Spinal cord (tissue), 10 donors: ENCODE results near the gene ATP6V0A4. TPM values are rescaled to one million over a fixed set of nuclear protein-coding genes. Genes with fewer than 3 reads are reported as not detected.
A peak's percentile ranks its signal among the peaks of the same experiment; 100 is the strongest.

ENCODE experiments used
- DNase-seq, 6 donors: peaks; one replicate each; pipeline versions ENCODE4 v3.0.0 to v3.0.0-alpha.2; 2013 to 2015; ENCODE audit warnings: low spot score in 6 of 6, low read depth in 4 of 6
- H3K27ac ChIP-seq: one replicate; pipeline ENCODE4 v1.5.1; 2013; ENCODE audit warnings: low read depth, low read length, control low read depth
- H3K27me3 ChIP-seq: one replicate; pipeline ENCODE4 v1.6.1; 2013; ENCODE audit warnings: low read length; ENCODE audit not compliant: control insufficient read depth, insufficient read depth
- H3K36me3 ChIP-seq: one replicate; pipeline ENCODE4 v1.6.1; 2013; ENCODE audit warnings: low read length; ENCODE audit not compliant: control insufficient read depth, insufficient read depth
- H3K4me1 ChIP-seq: one replicate; pipeline ENCODE4 v1.6.1; 2013; ENCODE audit warnings: low read length; ENCODE audit not compliant: control insufficient read depth, insufficient read depth
- H3K4me3 ChIP-seq: one replicate; pipeline ENCODE4 v1.5.1; 2013; ENCODE audit warnings: low read depth, low read length, control low read depth
- H3K9me3 ChIP-seq: one replicate; pipeline ENCODE4 v1.6.1; 2013; ENCODE audit warnings: low read length; ENCODE audit not compliant: control insufficient read depth, insufficient read depth
- WGBS: methylation state at CpG from one replicate; pipeline ENCODE4 v1.1.5; 2013; ENCODE audit warnings: missing lambda C conversion rate; ENCODE audit not compliant: insufficient coverage; 5-methylcytosine and 5-hydroxymethylcytosine counted together
- polyA plus RNA-seq, 2 donors: library from polyadenylated mRNA; unstranded; fragments of 120-200 nt; gene quantifications; one replicate each; pipeline ENCODE4 v1.2.1, GENCODE V29; 2013; ENCODE audit not compliant: insufficient read length in 2 of 2
- total RNA-seq, 2 donors: library from RNA; depleted of rRNA in 1 of 2; stranded (reverse); fragments of 120-200 nt in 1 of 2; fragments of >200 nt in 1 of 2; gene quantifications; one replicate each; pipeline versions ENCODE4 v1.2.3 to v1.2.4, GENCODE V29; 2013 to 2014
- donor health status: healthy.

The ATP6V0A4 gene
- total and polyA plus RNA-seq, 4 donors: 1.3 to 2.6 (median 1.9) TPM

DNA sequence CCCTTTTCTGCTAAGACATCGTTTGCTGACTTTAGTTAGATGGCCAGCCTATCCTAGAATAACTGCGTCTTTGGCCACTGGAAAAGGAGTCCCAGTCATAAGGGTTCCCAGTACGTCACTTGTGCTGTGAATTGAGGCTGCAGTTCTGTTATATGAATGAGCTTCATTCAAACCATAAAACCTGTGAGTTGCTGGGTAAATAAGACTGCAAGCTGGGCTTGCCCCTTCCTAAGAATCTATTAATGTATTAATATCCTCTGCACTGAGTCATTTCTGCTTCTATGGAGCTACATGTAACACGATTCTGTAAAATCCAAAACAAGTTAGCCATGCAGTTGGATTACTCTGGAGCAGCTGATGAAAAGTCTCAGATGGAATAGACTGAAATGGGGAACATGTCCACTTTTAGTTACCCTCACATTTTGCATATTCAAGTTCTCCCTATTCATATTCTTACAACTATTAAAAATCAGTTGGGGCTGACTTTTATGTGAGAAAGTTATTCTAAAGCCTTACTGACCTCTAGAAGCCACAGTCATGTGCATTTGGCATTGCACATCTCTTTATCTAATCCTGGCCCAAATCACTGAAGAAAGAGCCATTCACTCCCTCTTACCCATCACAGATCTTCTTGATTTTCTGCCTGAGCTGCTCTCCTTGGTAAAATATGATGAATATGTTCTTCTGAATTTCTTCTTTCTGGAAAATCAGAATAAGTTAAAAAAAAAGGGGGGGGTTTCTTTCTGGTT is 42.0 kb downstream of the ATP6V0A4 start:
- peak overlapping the region; percentile 52 for H3K27ac ChIP-seq
- no peaks in the 10 kb centered on the region for H3K36me3 ChIP-seq
- no peak overlapping the region for H3K4me3 ChIP-seq
- H3K27me3 ChIP-seq: no peaks in the 10 kb centered on the region
- DNase-seq: peak in 2 of 6 donors; percentile 34 to 37
- H3K9me3 ChIP-seq: no peaks in the 10 kb centered on the region
- H3K4me1 ChIP-seq: peaks cover 12% of the 10 kb centered on the region
- WGBS: 42% methylated on average over 2 of the region's 4 CpGs

DNA sequence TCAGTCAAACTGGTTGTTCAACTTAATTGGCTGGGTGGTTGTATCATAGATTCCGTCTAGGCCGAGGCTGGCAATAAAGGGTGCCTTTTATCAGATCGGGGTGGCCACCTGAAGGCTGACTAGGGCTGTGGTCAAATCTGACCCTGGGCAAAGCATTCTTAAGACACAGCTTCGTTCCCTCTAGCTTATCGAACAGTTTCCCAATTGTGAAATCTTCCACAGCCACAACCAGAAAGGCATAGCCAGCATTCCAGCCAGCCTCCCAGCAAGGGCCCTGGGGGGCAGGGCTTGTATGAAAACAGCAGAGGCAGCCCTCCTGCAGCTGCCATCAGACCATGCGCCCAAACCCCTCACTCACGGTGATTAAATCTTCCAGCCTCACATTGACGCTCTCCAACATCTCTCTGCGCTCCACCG is 42.7 kb downstream of the ATP6V0A4 start:
- Histone ChIP-seq H3K9me3 (no peaks in the 10 kb centered on the region), H3K4me3 (no peak overlapping the region), H3K36me3 (no peaks in the 10 kb centered on the region), H3K27me3 (no peaks in the 10 kb centered on the region), H3K27ac (peak overlapping the region; percentile 52), H3K4me1 (peaks cover 12% of the 10 kb centered on the region)
- WGBS: 54% methylated on average over 8 of the region's 10 CpGs
- DNase-seq: peak in 1 of 6 donors; percentile 36

DNA sequence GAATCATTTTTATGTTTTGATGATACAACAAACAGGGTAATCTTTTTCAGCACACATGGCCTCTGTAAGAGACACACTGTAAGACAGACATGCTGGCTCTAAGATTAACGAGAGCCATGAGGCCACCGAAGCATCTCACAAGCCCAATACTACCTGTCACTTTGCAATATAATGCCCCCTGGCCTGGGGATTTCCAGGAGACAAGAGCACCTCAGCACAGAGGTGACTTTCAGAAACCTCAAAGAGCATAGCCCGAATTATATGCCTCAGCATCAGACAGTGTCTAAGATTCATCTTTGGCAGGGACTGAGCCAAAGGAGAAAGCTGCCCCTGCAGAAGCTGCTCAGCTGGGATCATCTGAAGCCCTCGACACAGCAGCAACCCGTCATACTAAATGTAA is 44.4 kb downstream of the ATP6V0A4 start:
- H3K36me3 ChIP-seq: no peaks in the 10 kb centered on the region
- H3K27ac ChIP-seq: no peak overlapping the region
- WGBS: 96% methylated on average over 2 of the region's 5 CpGs
- H3K27me3 ChIP-seq: no peaks in the 10 kb centered on the region
- H3K4me3 ChIP-seq: no peak overlapping the region
- H3K4me1 ChIP-seq: peaks cover 12% of the 10 kb centered on the region
- DNase-seq: peak in 1 of 6 donors; percentile 23
- H3K9me3 ChIP-seq: no peaks in the 10 kb centered on the region

DNA sequence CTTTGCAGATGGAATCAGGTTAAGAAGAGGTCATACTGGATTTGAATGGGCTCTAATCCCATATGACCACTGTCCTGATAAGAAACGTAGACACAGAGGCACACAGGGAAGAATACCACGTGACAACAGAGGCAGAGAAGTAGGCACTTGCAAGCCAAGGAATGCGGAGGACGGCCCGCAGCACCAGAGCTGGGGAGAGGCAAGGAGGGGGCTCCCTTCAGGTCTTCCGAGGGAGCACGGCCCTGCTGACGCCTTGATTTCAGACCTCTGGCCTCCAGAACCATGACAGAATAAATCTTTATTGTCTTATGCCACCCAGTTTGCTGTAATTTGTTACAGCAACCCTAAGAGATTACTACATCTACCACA is 44.9 kb downstream of the ATP6V0A4 start:
- H3K9me3 ChIP-seq: no peaks in the 10 kb centered on the region
- no peak overlapping the region for H3K4me3 ChIP-seq
- no peaks in the 10 kb centered on the region for H3K36me3 ChIP-seq
- no peak for DNase-seq
- no peaks in the 10 kb centered on the region for H3K27me3 ChIP-seq
- WGBS: 65% methylated on average over 8 of the region's 8 CpGs
- no peak overlapping the region for H3K27ac ChIP-seq
- H3K4me1 ChIP-seq: peaks cover 12% of the 10 kb centered on the region

DNA sequence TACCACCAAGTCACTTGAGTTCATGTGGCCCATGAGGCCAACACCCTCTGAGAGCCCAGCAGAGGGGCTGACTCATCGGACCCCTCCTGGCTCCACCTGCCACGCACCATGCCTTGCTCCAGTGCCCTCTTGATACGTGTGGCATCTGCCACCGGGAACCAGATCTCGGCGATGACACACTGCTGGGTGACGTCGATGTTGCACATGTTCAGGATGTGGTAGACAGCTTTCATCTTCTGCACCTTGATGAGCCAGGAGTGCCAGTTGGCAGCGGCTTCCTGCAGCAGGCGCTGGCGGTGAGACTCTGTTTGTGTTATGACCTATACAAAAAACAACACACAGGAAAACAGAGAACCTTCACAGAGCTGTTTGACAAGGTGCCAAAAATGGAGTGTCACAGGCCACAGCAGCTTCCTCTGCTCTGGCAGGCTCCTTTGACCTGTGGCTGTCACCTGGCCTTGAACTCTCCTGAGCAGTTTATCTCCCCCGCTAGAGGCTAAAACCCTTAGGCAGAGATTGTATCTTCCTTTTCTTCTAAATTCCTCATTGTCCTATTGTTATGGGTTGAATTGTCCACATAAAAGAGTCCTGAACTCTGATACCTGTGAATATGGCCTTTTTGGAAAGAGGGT is 45.4 kb downstream of the ATP6V0A4 start:
- Histone ChIP-seq H3K4me3 (no peak overlapping the region), H3K27ac (no peak overlapping the region), H3K27me3 (no peaks in the 10 kb centered on the region), H3K9me3 (no peaks in the 10 kb centered on the region), H3K36me3 (no peaks in the 10 kb centered on the region), H3K4me1 (peaks cover 12% of the 10 kb centered on the region)
- WGBS: 74% methylated on average over 11 of the region's 12 CpGs
- DNase-seq: no peak

DNA sequence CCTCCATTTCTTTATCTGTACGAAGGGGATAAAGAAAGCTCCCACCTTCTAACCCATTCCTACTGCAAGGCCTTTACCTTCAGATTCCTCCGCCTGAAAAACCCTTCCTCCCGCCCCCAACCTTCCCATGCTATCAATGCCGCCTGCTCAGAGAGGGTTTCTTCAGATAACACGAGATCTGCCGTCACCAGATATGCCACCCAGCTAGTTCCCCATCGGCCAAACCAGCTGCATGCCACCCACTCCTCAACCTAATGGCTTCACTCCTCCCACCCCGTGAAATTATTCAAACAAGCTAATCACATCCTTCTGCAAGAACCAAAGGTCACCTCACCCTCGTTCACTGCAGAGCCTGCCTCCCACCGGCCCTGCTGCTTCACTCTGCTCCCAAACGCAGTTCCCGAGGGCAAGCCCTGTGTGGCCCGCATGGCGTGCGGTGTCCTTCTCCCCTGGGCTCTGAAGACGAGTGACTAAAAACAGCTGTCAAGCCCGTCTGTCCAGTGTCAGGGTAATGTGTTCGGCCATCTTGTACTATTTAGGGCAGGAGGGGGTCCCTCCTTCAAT is 47.0 kb downstream of the ATP6V0A4 start:
- H3K9me3 ChIP-seq: no peaks in the 10 kb centered on the region
- no peaks in the 10 kb centered on the region for H3K27me3 ChIP-seq
- H3K36me3 ChIP-seq: no peaks in the 10 kb centered on the region
- no peak overlapping the region for H3K27ac ChIP-seq
- WGBS: 67% methylated on average over 18 of the region's 18 CpGs
- no peak overlapping the region for H3K4me3 ChIP-seq
- H3K4me1 ChIP-seq: peaks cover 12% of the 10 kb centered on the region
- DNase-seq: no peak

DNA sequence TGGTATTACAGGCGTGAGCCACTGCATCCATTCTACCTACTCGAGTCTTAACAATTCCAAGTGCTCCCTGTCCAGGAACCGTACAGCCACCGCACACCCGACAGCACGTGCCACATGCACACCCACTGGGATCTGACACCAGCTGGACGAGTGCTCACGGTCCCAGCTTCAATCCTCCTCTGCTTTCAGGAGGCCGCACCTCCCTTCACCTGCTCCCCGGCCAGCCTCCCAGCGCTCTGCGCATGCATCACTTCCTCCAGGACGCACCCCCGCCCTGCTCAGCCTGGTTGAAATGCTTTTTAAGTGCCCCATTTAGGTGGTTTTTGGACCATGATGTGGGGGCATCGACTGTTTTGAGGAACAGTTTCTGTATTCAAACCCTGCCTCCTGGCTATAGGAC is 47.5 kb downstream of the ATP6V0A4 start:
- H3K27me3 ChIP-seq: no peaks in the 10 kb centered on the region
- no peaks in the 10 kb centered on the region for H3K36me3 ChIP-seq
- no peak overlapping the region for H3K4me3 ChIP-seq
- no peaks in the 10 kb centered on the region for H3K9me3 ChIP-seq
- H3K27ac ChIP-seq: no peak overlapping the region
- H3K4me1 ChIP-seq: peaks cover 10% of the 10 kb centered on the region
- WGBS: 93% methylated on average over 11 of the region's 15 CpGs
- no peak for DNase-seq

DNA sequence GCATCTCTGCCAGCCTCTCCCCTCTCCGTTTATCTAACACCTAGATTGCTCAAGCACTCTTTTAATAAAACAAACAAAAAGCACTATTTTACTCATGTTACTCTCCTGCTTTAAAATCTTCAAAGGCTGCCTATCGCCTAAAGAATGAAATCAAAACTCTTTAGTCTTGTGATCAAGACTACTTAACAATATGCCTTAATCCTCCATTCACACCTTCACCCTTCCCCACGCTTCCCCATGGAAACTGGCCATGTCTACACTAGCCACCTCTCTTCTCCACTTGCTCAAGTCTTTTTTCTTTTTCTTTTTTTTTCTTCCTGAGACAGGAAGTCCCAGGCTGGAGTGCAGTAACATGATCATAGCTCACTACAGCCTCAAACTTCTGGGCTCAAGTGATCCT is 48.0 kb downstream of the ATP6V0A4 start:
- WGBS: 89% methylated on average over 3 of the region's 3 CpGs
- no peaks in the 10 kb centered on the region for H3K36me3 ChIP-seq
- H3K9me3 ChIP-seq: no peaks in the 10 kb centered on the region
- H3K4me1 ChIP-seq: peaks cover 6% of the 10 kb centered on the region
- DNase-seq: no peak
- H3K4me3 ChIP-seq: no peak overlapping the region
- no peaks in the 10 kb centered on the region for H3K27me3 ChIP-seq
- no peak overlapping the region for H3K27ac ChIP-seq

DNA sequence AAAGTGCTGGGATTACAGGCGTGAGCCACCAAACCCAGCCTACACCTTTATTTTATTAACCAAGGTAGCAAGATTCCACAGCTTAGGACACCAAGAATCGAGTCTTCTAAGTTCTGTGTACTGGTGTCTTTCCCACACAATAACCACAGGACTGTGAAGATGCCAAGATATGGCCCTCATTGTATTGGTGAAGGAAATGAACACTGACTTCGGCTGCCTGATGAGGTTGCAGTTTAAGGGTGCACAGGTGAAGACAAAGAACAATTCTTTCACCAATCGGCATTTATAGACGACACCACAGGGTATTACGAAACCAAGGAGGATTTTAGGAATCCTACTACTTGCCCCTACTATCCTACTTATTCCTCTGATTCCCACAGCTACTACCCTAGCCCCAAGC is 49.3 kb downstream of the ATP6V0A4 start:
- Histone ChIP-seq H3K27me3 (no peaks in the 10 kb centered on the region), H3K36me3 (no peaks in the 10 kb centered on the region), H3K4me1 (peaks cover 6% of the 10 kb centered on the region), H3K27ac (no peak overlapping the region), H3K4me3 (no peak overlapping the region), H3K9me3 (no peaks in the 10 kb centered on the region)
- WGBS: 94% methylated on average over 3 of the region's 6 CpGs
- no peak for DNase-seq

DNA sequence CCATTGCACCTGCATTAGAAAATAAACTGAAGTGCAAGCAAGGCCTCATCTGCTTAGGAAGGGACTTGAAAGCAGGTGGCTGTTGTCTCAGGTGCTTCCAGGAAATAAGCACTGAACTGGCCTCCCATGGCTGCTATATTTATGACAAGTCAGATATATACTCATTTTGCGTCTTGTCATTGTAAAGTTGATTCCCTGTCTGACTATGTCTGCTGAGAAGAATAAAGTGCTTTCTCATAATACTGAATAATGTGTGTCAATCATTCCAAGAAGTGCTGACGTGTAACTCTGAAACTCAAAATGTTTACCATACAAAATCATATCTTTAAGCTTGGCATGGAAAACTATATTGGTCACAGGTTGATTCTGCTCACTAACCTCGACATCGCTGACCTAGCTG is 51.9 kb downstream of the ATP6V0A4 start:
- Histone ChIP-seq H3K4me3 (no peak overlapping the region), H3K4me1 (no peaks in the 10 kb centered on the region), H3K36me3 (no peaks in the 10 kb centered on the region), H3K27ac (no peak overlapping the region), H3K9me3 (no peaks in the 10 kb centered on the region), H3K27me3 (no peaks in the 10 kb centered on the region)
- WGBS: no CpG with 5 or more reads among the region's 4 CpGs
- no peak for DNase-seq
